Osteocyte (in vitro differentiated cells): ENCODE measurements around the gene NUTM1. TPM values are rescaled to one million over a fixed set of nuclear protein-coding genes. Genes with fewer than 3 reads are reported as not detected.

Experiments used
- DNase-seq: peaks from one replicate; pipeline ENCODE4 v3.0.0; 2021; ENCODE audit warnings: mixed read lengths; ENCODE audit not compliant: unreplicated experiment; ENCODE audit errors: extremely low spot score
- H3K27ac Mint-ChIP-seq: one replicate; pipeline ENCODE4 v1.8.0; 2021; ENCODE audit warnings: mild to moderate bottlenecking, mixed read lengths; ENCODE audit not compliant: unreplicated experiment
- H3K27me3 Mint-ChIP-seq: one replicate; pipeline ENCODE4 v1.8.0; 2021; ENCODE audit warnings: mixed read lengths; ENCODE audit not compliant: unreplicated experiment
- H3K36me3 Mint-ChIP-seq: one replicate; pipeline ENCODE4 v1.8.0; 2021; ENCODE audit warnings: mixed read lengths; ENCODE audit not compliant: unreplicated experiment
- H3K4me1 Mint-ChIP-seq: one replicate; pipeline ENCODE4 v1.8.0; 2021; ENCODE audit warnings: mixed read lengths; ENCODE audit not compliant: unreplicated experiment
- H3K4me3 Mint-ChIP-seq: one replicate; pipeline ENCODE4 v1.8.0; 2021; ENCODE audit warnings: mild to moderate bottlenecking, moderate library complexity, mixed read lengths; ENCODE audit not compliant: unreplicated experiment
- H3K9me3 Mint-ChIP-seq: one replicate; pipeline ENCODE4 v1.8.0; 2021; ENCODE audit warnings: mixed read lengths; ENCODE audit not compliant: unreplicated experiment
- total RNA-seq: library from RNA; stranded (reverse); gene quantifications from 2 replicates; pipeline ENCODE4 v1.2.1, GENCODE V29; 2021
- TF ChIP-seq, protein P1 (sequence below): fragments of 200-600 bp; sonication (generic); IDR thresholded peaks from 2 replicates; pipeline ENCODE4 v1.5.0; 2021; ENCODE audit warnings: antibody characterized with exemption, mild to moderate bottlenecking, moderate library complexity

The NUTM1 gene
- total RNA-seq, 1 donor from 2014 or later, result not detected

DNA sequence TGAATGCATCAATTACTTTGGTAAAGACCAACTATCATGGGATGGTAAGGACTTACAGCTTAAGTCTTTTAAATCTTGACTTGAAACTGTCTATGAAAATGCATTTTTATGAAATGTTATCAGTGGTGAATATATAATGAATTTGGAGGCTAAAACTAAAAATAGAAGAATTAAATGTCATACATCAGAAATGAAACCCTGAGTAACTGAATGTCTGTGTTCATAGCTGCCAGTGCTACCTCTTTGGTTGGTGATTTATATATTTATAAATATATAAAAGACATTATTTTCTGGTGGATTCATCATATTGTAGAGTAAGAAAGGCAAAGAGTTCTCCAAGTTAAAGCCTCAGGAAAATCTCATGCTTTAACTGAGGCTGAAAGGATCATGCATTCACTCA lies 17.7 kb upstream of the NUTM1 start:
- no peaks in the 10 kb centered on the region for H3K27me3 Mint-ChIP-seq
- TF ChIP-seq, protein P1, sequence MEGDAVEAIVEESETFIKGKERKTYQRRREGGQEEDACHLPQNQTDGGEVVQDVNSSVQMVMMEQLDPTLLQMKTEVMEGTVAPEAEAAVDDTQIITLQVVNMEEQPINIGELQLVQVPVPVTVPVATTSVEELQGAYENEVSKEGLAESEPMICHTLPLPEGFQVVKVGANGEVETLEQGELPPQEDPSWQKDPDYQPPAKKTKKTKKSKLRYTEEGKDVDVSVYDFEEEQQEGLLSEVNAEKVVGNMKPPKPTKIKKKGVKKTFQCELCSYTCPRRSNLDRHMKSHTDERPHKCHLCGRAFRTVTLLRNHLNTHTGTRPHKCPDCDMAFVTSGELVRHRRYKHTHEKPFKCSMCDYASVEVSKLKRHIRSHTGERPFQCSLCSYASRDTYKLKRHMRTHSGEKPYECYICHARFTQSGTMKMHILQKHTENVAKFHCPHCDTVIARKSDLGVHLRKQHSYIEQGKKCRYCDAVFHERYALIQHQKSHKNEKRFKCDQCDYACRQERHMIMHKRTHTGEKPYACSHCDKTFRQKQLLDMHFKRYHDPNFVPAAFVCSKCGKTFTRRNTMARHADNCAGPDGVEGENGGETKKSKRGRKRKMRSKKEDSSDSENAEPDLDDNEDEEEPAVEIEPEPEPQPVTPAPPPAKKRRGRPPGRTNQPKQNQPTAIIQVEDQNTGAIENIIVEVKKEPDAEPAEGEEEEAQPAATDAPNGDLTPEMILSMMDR, result no peak
- H3K9me3 Mint-ChIP-seq, result peaks cover 3% of the 10 kb centered on the region
- peaks cover 14% of the 10 kb centered on the region for H3K4me1 Mint-ChIP-seq
- no peak for DNase-seq
- no peak overlapping the region for H3K4me3 Mint-ChIP-seq
- peaks cover 9% of the 10 kb centered on the region for H3K36me3 Mint-ChIP-seq
- no peak overlapping the region for H3K27ac Mint-ChIP-seq

DNA sequence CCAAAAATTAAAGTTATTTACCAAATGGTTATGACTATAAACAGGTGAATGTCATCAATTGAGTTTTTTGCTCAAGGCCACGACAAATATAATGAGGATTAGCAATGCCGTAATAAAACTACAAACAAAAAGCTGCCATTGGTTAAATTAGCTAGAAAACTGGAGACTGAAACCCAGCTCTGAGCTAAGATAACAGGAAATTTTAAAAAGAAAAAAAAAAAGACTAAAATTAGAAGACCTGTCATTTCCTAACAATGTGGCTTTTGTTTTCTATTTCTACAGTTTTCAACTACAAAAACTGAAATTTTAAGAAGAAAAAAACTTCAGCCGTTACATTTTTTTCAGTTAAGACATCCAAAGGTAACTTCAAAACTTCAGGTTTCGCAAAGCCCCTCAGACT lies 15.2 kb upstream of the NUTM1 start:
- no peak for DNase-seq
- Mint-ChIP-seq H3K9me3 (peaks cover 3% of the 10 kb centered on the region), H3K4me1 (peaks cover 21% of the 10 kb centered on the region), H3K27me3 (no peaks in the 10 kb centered on the region), H3K27ac (no peak overlapping the region), H3K4me3 (no peak overlapping the region), H3K36me3 (peaks cover 14% of the 10 kb centered on the region)
- TF ChIP-seq, protein P1, result no peak

DNA sequence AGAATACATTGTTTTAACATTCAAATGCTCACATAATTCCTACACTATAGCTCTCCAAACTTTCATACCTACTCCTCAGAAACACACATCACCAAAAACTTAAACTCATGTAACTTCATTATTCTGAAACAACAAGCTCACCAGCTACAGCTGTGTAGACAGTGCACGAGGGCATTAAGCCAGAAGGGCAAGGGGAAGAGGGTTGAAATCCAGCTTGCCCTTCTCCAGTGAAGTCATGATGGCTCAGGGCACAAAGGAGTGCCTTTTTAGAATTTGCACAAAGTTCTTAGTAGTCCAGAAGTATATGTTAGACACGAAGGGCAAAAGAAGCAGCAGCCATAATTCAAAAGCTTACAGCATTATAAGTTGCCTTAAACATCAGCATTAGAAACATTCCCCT lies 14.1 kb upstream of the NUTM1 start:
- TF ChIP-seq, protein P1, result no peak
- Mint-ChIP-seq H3K4me1 (peaks cover 27% of the 10 kb centered on the region), H3K27ac (peak overlapping the region; percentile 54), H3K9me3 (no peaks in the 10 kb centered on the region), H3K36me3 (peaks cover 12% of the 10 kb centered on the region), H3K4me3 (no peak overlapping the region), H3K27me3 (no peaks in the 10 kb centered on the region)
- DNase-seq, result no peak

DNA sequence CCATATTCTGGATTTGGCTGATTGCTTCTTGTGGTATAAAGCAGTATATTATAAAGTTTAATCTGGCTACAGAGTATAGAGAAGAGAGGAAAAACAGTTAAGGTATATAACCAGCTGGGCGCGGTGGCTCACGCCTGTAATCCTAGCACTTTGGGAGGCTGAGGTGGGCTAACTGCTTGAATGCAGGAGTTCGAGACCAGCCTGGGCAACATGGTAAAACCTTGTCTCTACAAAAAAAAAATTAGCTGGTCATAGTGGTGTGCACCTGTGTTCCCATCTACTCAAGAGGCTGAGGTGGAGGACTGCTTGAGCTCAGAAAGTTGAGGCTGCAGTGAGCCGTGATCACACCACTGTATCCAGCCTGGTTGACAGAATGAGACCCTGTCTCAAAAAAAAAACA lies 12.8 kb upstream of the NUTM1 start:
- TF ChIP-seq, protein P1, result no peak
- no peak for DNase-seq
- H3K4me1 Mint-ChIP-seq, result peaks cover 36% of the 10 kb centered on the region
- no peaks in the 10 kb centered on the region for H3K9me3 Mint-ChIP-seq
- no peaks in the 10 kb centered on the region for H3K27me3 Mint-ChIP-seq
- no peak overlapping the region for H3K4me3 Mint-ChIP-seq
- peaks cover 12% of the 10 kb centered on the region for H3K36me3 Mint-ChIP-seq
- no peak overlapping the region for H3K27ac Mint-ChIP-seq

DNA sequence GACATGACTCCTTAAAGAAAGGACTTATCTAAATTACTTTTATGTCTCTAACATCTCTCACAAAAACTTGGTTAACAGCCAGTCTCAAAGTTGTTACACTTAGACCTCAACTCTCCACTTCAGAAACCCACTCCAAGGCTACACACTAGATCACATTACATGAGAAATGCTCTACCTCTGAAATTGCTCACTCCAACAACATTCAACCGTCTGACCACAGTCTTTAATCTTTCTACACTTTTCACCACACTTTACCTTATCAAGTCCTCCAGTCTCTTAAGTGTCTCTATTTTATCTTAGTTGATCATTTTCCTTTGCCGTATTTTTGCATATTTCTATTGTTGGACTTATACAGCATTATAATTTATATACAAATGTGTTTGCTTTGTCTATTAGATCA lies 11.3 kb upstream of the NUTM1 start:
- no peak overlapping the region for H3K4me3 Mint-ChIP-seq
- peaks cover 12% of the 10 kb centered on the region for H3K36me3 Mint-ChIP-seq
- no peaks in the 10 kb centered on the region for H3K27me3 Mint-ChIP-seq
- DNase-seq, result no peak
- TF ChIP-seq, protein P1, result no peak
- no peaks in the 10 kb centered on the region for H3K9me3 Mint-ChIP-seq
- H3K27ac Mint-ChIP-seq, result no peak overlapping the region
- peaks cover 51% of the 10 kb centered on the region for H3K4me1 Mint-ChIP-seq
